Body of pancreas (tissue), 4 donors: ENCODE measurements around the gene LRP2. TPM values are rescaled to one million over a fixed set of nuclear protein-coding genes. Genes with fewer than 3 reads are reported as not detected.

Experiments used
- ATAC-seq: fragments of 150-250 bp; one replicate; pipeline ENCODE4 v1.9.1; 2016
- DNase-seq, 4 donors: peaks; one replicate each; pipeline ENCODE4 v3.0.0-alpha.2; 2019
- H3K27ac ChIP-seq, 4 donors: fragments of 200-600 bp; sonication (generic); 1 replicate in 3 of 4; 2 replicates in 1 of 4; pipeline versions ENCODE4 v1.5.1 to v1.6.1; 2016 to 2019; ENCODE audit warnings: mild to moderate bottlenecking in 1 of 4, mixed read lengths in 1 of 4, moderate library complexity in 1 of 4
- H3K27me3 ChIP-seq, 2 donors: fragments of 200-600 bp; sonication (generic); one replicate each; pipeline ENCODE4 v1.6.0; 2016; ENCODE audit warnings: mild to moderate bottlenecking in 1 of 2
- H3K36me3 ChIP-seq, 2 donors: fragments of 200-600 bp; sonication (generic); replicated peaks in 1 of 2; 2 replicates each; pipeline ENCODE4 v1.5.1; 2016; ENCODE audit warnings: low read depth in 2 of 2; ENCODE audit not compliant: insufficient read depth in 1 of 2
- H3K4me1 ChIP-seq: fragments of 200-600 bp; sonication (generic); one replicate; pipeline ENCODE4 v1.6.0; 2016
- H3K4me3 ChIP-seq, 2 donors: fragments of 200-600 bp; sonication (generic); 1 replicate in 1 of 2; 2 replicates in 1 of 2; pipeline ENCODE4 v1.5.1; 2016 to 2019
- H3K9me3 ChIP-seq, 3 donors: fragments of 200-600 bp; sonication (generic); 1 replicate in 2 of 3; 2 replicates in 1 of 3; pipeline ENCODE4 v1.5.1; 2016
- POLR2A ChIP-seq, 3 donors: fragments of 450-650 bp; IDR thresholded peaks; one replicate each; pipeline ENCODE4 v1.6.1; 2016; ENCODE audit warnings: antibody characterized with exemption in 3 of 3, mild to moderate bottlenecking in 2 of 3
- WGBS, 2 donors: methylation state at CpG; one replicate each; pipeline ENCODE4 v1.1.5; 2017; 5-methylcytosine and 5-hydroxymethylcytosine counted together
- intact Hi-C: fragments of 100-400 bp; cut with DNase I; formaldehyde crosslinking; loops from one replicate; pipeline ENCODE4 v1.15.1; 2023
- total RNA-seq, 2 donors: library from RNA; depleted of rRNA; stranded (reverse); fragments of >200 nt; gene quantifications; one replicate each; pipeline ENCODE4 v1.1.0, GENCODE V29; 2016
- TF ChIP-seq, protein P1 (sequence below), 7 experiments: fragments of 450-650 bp in 4 of 7; fragments of 200-600 bp in 3 of 7; sonication (generic) in 3 of 7; IDR thresholded peaks; one replicate each; pipeline ENCODE4 v1.5.1; 2016 to 2019; ENCODE audit warnings: antibody characterized with exemption in 7 of 7

The LRP2 gene
- total RNA-seq, 2 donors from 2014 or later = under 0.01 TPM; not detected in 1

DNA sequence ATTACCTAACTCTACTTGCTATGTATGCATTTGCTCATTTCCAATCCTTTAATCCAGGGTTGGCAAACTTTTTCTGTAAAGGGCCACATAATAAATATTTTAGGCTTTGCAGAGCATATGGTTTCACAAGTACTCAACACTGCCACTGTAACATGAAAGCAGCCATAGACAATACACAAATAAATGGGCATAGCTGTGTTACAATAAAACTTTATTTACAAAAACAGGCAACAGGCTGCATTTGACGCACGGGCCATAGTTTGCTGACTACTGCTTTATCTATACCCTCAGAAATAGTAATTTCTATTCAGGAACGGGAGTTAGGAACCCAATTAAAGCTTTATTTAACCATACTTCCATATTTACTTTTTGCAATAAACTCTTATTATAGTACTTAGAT lies 154.3 kb downstream of the LRP2 start:
- ATAC-seq (no peak), DNase-seq (no peak)
- Histone ChIP-seq H3K9me3 (no peaks in the 10 kb centered on the region), H3K4me1 (no peaks in the 10 kb centered on the region), H3K36me3 (no peaks in the 10 kb centered on the region), H3K27ac (no peak overlapping the region), H3K27me3 (no peaks in the 10 kb centered on the region), H3K4me3 (no peak overlapping the region)
- intact Hi-C loops = no loop called here
- TF ChIP-seq, protein P1, sequence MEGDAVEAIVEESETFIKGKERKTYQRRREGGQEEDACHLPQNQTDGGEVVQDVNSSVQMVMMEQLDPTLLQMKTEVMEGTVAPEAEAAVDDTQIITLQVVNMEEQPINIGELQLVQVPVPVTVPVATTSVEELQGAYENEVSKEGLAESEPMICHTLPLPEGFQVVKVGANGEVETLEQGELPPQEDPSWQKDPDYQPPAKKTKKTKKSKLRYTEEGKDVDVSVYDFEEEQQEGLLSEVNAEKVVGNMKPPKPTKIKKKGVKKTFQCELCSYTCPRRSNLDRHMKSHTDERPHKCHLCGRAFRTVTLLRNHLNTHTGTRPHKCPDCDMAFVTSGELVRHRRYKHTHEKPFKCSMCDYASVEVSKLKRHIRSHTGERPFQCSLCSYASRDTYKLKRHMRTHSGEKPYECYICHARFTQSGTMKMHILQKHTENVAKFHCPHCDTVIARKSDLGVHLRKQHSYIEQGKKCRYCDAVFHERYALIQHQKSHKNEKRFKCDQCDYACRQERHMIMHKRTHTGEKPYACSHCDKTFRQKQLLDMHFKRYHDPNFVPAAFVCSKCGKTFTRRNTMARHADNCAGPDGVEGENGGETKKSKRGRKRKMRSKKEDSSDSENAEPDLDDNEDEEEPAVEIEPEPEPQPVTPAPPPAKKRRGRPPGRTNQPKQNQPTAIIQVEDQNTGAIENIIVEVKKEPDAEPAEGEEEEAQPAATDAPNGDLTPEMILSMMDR (IDR thresholded peaks at IDR 0.05) = no peak
- no peak for TF ChIP-seq POLR2A (IDR thresholded peaks at IDR 0.05)
- WGBS, 2 donors = 82 to 95% methylated on average over 3 of the region's 3 CpGs

DNA sequence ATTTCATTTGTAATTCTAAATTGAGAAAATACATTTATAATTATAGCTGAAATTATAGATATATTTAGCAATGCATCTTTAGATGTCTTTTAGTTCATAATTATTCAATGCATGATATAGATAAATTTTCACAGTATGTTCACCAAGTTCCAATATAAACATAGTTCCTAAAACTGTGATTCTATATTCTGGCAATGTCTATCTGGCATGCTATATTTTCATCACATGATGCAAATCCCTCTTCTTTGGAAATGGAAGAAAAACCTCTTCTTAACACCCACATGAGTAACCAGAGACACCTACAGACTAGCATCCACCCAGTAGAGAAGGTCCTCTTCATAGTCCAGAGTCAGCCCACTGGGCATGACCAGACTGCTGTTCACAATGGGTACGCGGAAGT lies 157.2 kb downstream of the LRP2 start:
- Histone ChIP-seq H3K27ac (no peak overlapping the region), H3K9me3 (no peaks in the 10 kb centered on the region), H3K36me3 (no peaks in the 10 kb centered on the region), H3K27me3 (no peaks in the 10 kb centered on the region), H3K4me3 (no peak overlapping the region), H3K4me1 (no peaks in the 10 kb centered on the region)
- TF ChIP-seq POLR2A (IDR thresholded peaks at IDR 0.05) = no peak
- TF ChIP-seq, protein P1 (IDR thresholded peaks at IDR 0.05) = no peak
- DNase-seq (no peak), ATAC-seq (no peak)
- intact Hi-C loops = no loop called here
- 93 to 100% methylated on average over 2 of the region's 2 CpGs for WGBS, 2 donors

DNA sequence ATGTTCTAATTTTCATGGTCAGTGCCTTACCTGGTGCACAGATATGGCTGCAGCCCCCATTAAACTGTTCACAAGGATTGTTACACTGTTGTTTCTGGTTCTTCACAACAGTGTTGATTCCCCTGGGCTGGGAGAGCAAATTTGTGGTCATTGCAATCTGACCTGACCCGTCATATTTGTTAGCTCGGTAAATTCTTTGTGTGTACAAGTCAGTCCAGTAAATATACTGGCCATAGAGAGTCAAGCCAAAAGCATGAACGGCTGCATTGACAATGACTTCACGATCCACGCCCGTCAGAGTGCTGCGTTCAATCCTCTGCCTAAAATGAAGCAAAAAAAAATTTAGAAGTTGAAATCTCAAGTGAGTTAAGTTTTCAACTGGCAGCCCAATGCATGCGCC lies 158.4 kb downstream of the LRP2 start:
- H3K27me3 ChIP-seq = no peaks in the 10 kb centered on the region
- WGBS, 2 donors = 62 to 67% methylated on average over 8 of the region's 8 CpGs
- no peak for TF ChIP-seq POLR2A (IDR thresholded peaks at IDR 0.05)
- TF ChIP-seq, protein P1 (IDR thresholded peaks at IDR 0.05) = no peak
- intact Hi-C loops = no loop called here
- H3K9me3 ChIP-seq = no peaks in the 10 kb centered on the region
- H3K27ac ChIP-seq = no peak overlapping the region
- H3K4me1 ChIP-seq = no peaks in the 10 kb centered on the region
- H3K36me3 ChIP-seq = no peaks in the 10 kb centered on the region
- DNase-seq (no peak), ATAC-seq (no peak)
- H3K4me3 ChIP-seq = no peak overlapping the region

DNA sequence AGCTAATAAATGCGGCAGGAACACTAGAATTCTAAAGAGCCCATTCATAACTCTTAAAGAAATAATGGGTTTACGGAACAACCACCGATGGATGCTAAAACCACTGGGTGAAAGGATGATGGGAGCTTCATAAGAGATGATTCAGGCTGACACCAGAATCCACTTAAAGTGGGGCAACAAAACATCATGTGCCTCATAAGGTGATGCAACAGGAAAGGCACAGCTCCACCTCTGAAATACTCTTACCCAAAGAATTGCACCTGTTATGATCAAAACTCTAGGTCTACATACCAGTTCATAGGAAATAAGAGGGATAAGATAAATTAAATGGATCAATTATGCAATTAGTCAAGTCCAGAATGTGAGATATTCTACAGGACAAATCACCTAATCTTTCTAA lies 161.6 kb downstream of the LRP2 start:
- no peak for TF ChIP-seq POLR2A (IDR thresholded peaks at IDR 0.05)
- TF ChIP-seq, protein P1 (IDR thresholded peaks at IDR 0.05) = no peak
- no peak for DNase-seq
- intact Hi-C loops = no loop called here
- WGBS, 2 donors = 73 to 82% methylated on average over 3 of the region's 3 CpGs
- Histone ChIP-seq H3K36me3 (no peaks in the 10 kb centered on the region), H3K27me3 (no peaks in the 10 kb centered on the region), H3K27ac (no peak overlapping the region), H3K9me3 (no peaks in the 10 kb centered on the region), H3K4me1 (no peaks in the 10 kb centered on the region), H3K4me3 (no peak overlapping the region)
- ATAC-seq = no peak

DNA sequence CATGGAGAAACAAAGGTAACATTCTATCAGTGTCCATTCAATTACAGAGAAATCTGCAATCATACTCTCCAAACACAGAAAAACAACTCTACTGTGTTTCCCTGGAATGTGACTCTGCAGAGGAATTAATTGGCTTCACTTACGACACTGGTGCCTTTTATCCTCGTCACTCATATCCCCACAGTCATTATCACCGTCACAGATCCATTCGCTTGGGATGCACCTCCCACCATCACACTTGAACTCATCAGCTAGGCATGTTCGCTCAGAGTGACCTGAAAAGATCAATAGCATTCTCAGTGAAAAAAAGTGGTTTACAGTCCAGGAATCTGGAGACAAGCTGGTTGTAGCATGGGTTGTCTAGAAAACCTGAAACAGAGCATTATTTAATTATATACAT lies 168.7 kb downstream of the LRP2 start:
- DNase-seq = no peak
- no peak for TF ChIP-seq POLR2A (IDR thresholded peaks at IDR 0.05)
- TF ChIP-seq, protein P1 (IDR thresholded peaks at IDR 0.05) = no peak
- H3K36me3 ChIP-seq = no peaks in the 10 kb centered on the region

More for the DNA sequence above, 168.7 kb downstream of the LRP2 start:
- Histone ChIP-seq H3K9me3 (no peaks in the 10 kb centered on the region), H3K4me3 (no peak overlapping the region), H3K27me3 (no peaks in the 10 kb centered on the region), H3K27ac (no peak overlapping the region), H3K4me1 (no peaks in the 10 kb centered on the region)
- ATAC-seq = no peak
- 15 to 16% methylated on average over 5 of the region's 5 CpGs for WGBS, 2 donors
- intact Hi-C loops = no loop called here
